Endothelial cell (in vitro differentiated cells): ENCODE results near the gene REXO5. TPM values are rescaled to one million over a fixed set of nuclear protein-coding genes. Genes with fewer than 3 reads are reported as not detected.

ENCODE experiments used
- DNase-seq: peaks from one replicate; pipeline ENCODE4 v3.0.0; 2021; ENCODE audit warnings: low spot score
- H3K27ac Mint-ChIP-seq: one replicate; pipeline ENCODE4 v1.8.0; 2021; ENCODE audit warnings: mixed read lengths, inconsistent platforms; ENCODE audit not compliant: unreplicated experiment
- H3K27me3 Mint-ChIP-seq: one replicate; pipeline ENCODE4 v1.8.0; 2021; ENCODE audit warnings: mild to moderate bottlenecking, moderate library complexity, mixed read lengths, inconsistent platforms; ENCODE audit not compliant: unreplicated experiment
- H3K36me3 Mint-ChIP-seq: one replicate; pipeline ENCODE4 v1.8.0; 2021; ENCODE audit warnings: mild to moderate bottlenecking, low read depth, mixed read lengths, inconsistent platforms; ENCODE audit not compliant: unreplicated experiment
- H3K4me1 Mint-ChIP-seq: one replicate; pipeline ENCODE4 v1.8.0; 2021; ENCODE audit warnings: mild to moderate bottlenecking, mixed read lengths, inconsistent platforms; ENCODE audit not compliant: unreplicated experiment
- H3K4me3 Mint-ChIP-seq: one replicate; pipeline ENCODE4 v1.8.0; 2021; ENCODE audit warnings: mild to moderate bottlenecking, mixed read lengths, inconsistent platforms; ENCODE audit not compliant: unreplicated experiment
- H3K9me3 Mint-ChIP-seq: one replicate; pipeline ENCODE4 v1.8.0; 2021; ENCODE audit warnings: mixed read lengths, inconsistent platforms; ENCODE audit not compliant: unreplicated experiment
- CTCF ChIP-seq: fragments of 200-600 bp; sonication (generic); IDR thresholded peaks from one replicate; pipeline ENCODE4 v1.5.0; 2021; ENCODE audit warnings: antibody characterized with exemption; ENCODE audit not compliant: unreplicated experiment
- total RNA-seq: library from RNA; stranded (reverse); fragmentation: NEBNext Ultra II Directional; extraction: Animal tissue kit (Norgen Biotek cat#: 25700); gene quantifications from one replicate; pipeline ENCODE4 v1.2.1, GENCODE V29; 2021; ENCODE audit not compliant: unreplicated experiment

REXO5 gene
- total RNA-seq, 1 donor from 2014 or later, result 2.4 TPM

- Mint-ChIP-seq H3K9me3 (no peaks in the 10 kb centered on the region), H3K4me1 (peaks cover 56% of the 10 kb centered on the region), H3K4me3 (peak overlapping the region; percentile 94), H3K27ac (peak overlapping the region; percentile 80), H3K36me3 (no peaks in the 10 kb centered on the region), H3K27me3 (peaks cover 6% of the 10 kb centered on the region)
- no peak for TF ChIP-seq CTCF
- DNase-seq, result no peak
Observed at GRCh38 chr16:20899071-20899470, 92.7 kb downstream of the REXO5 start.

Other genes starting within 250 kb of the REXO5 start
- gene ACSM2B, start 230.2 kb upstream of the REXO5 start, total RNA-seq, result not detected
- 0.38 TPM for gene ACSM1, start 108.8 kb upstream of the REXO5 start, total RNA-seq
- 32.2 TPM for gene THUMPD1, start 64.7 kb upstream of the REXO5 start, total RNA-seq
- 10.3 TPM for gene ACSM3, start 42.5 kb upstream of the REXO5 start, total RNA-seq
- gene ERI2, start 55 bp upstream of the REXO5 start, total RNA-seq, result 7.1 TPM
- 17.2 TPM for gene DCUN1D3, start 93.8 kb downstream of the REXO5 start, total RNA-seq
- gene LYRM1, start 94.2 kb downstream of the REXO5 start, total RNA-seq, result 14.0 TPM